Neural cell (in vitro differentiated cells): ENCODE measurements around the gene PKP1.

ENCODE experiments used
- CTCF ChIP-seq: fragments of 450-650 bp; IDR thresholded peaks from 2 replicates; pipeline ENCODE4 v1.5.1; 2014; ENCODE audit warnings: antibody characterized with exemption, mild to moderate bottlenecking, moderate library complexity; ENCODE audit not compliant: poor library complexity, severe bottlenecking
- EP300 ChIP-seq: fragments of 450-650 bp; conservative IDR thresholded peaks from 2 replicates; pipeline ENCODE4 v1.6.1; 2014; ENCODE audit warnings: antibody characterized with exemption, mild to moderate bottlenecking, moderate library complexity; ENCODE audit not compliant: poor library complexity, severe bottlenecking
- EZH2 ChIP-seq: fragments of 200-600, 300-800 bp; shearing (Covaris generic), sonication (generic); IDR thresholded peaks from 2 replicates; pipeline ENCODE4 v1.6.1; 2014; ENCODE audit warnings: antibody characterized with exemption, low read length, borderline replicate concordance, mild to moderate bottlenecking; ENCODE audit not compliant: insufficient read depth, poor library complexity, severe bottlenecking
- POLR2AphosphoS5 ChIP-seq: IDR thresholded peaks from 2 replicates; pipeline ENCODE4 v1.6.1; 2012
- RAD21 ChIP-seq: fragments of 450-650 bp; conservative IDR thresholded peaks from 2 replicates; pipeline ENCODE4 v1.6.1; 2014; ENCODE audit warnings: antibody characterized with exemption, mild to moderate bottlenecking, moderate library complexity

DNA sequence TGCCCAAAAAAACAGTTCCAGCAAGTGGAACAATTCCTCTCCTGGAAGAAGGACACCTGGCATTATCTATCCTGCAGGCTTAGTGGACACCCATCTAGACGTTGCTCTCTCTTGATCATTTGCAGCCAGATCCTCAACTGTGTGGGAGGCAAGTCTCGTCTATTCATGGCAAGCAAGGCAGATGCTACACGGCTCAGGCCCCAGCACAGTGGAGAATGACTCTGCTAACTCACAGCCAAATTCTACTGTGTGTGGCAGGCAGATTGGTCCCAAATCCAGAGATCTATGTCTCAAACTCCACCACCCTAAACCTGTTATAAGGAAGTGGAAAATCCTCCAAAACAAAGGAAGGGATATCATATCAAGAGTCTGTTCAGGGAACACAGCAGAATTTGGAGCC, 87.2 kb downstream of the PKP1 start:
- no peak for TF ChIP-seq CTCF
- no peak for TF ChIP-seq RAD21
- no peak for TF ChIP-seq EZH2
- TF ChIP-seq POLR2AphosphoS5, result no peak
- no peak for TF ChIP-seq EP300
